Endothelial cell of umbilical vein (primary cell): ENCODE measurements around the gene ROBO2. TPM values are rescaled to one million over a fixed set of nuclear protein-coding genes. Genes with fewer than 3 reads are reported as not detected.

Source experiments
- BruUV-seq: library from RNA; stranded (reverse); fragments of 400-500 nt; replicated peaks from 2 replicates; lab custom pipeline; 2021; lab: Mats Ljungman, UMichigan
- CTCF ChIA-PET: fragments of 300-600, 350-600 bp; sonication (Branson Sonifier 250); formaldehyde crosslinking; loops from one replicate; lab custom pipeline; 2021; ENCODE audit warnings: antibody characterized with exemption, inconsistent platforms; lab: Charles Lee
- POLR2A ChIA-PET: fragments of 300-600, 350-600 bp; sonication (Branson Sonifier 250); formaldehyde crosslinking; loops from one replicate; lab custom pipeline; 2021; ENCODE audit warnings: antibody characterized with exemption, inconsistent platforms; lab: Charles Lee
- DNase-seq: peaks from one replicate; pipeline ENCODE4 v3.0.0-alpha.2; 2011; ENCODE audit warnings: low read depth, low spot score
- FAIRE-seq: peaks from 2 replicates; lab custom pipeline; 2011; peaks lifted over from hg19 to GRCh38; lab: Jason Lieb, UNC
- H2AFZ ChIP-seq: 2 replicates; pipeline ENCODE4 v1.6.0; 2012; ENCODE audit warnings: low read depth, low read length, control low read depth, inconsistent platforms
- H3K27ac ChIP-seq: 2 replicates; pipeline ENCODE4 v1.5.1; 2011; ENCODE audit warnings: low read depth, mild to moderate bottlenecking, control low read depth, low read length, moderate library complexity; ENCODE audit not compliant: insufficient read depth
- H3K27me3 ChIP-seq, 2 experiments: 2 replicates each; pipeline versions ENCODE4 v1.6.0 to v1.6.1; 2011; ENCODE audit warnings: low read length in 2 of 2, mixed read lengths in 1 of 2; ENCODE audit not compliant: control insufficient read depth in 2 of 2, insufficient read depth in 2 of 2
- H3K36me3 ChIP-seq, 2 experiments: 2 replicates in 1 of 2; 3 replicates in 1 of 2; pipeline ENCODE4 v1.5.1; 2011; ENCODE audit warnings: low read length in 2 of 2, mild to moderate bottlenecking in 1 of 2, moderate library complexity in 1 of 2; ENCODE audit not compliant: control insufficient read depth in 2 of 2, insufficient read depth in 2 of 2; ENCODE audit errors: extremely low read depth in 1 of 2
- H3K4me1 ChIP-seq: 3 replicates; pipeline ENCODE4 v1.5.1; 2011; ENCODE audit warnings: mild to moderate bottlenecking, low read length; ENCODE audit not compliant: control insufficient read depth, insufficient read depth; ENCODE audit errors: extremely low read depth
- H3K4me2 ChIP-seq: 2 replicates; pipeline ENCODE4 v1.6.1; 2011; ENCODE audit warnings: low read length, control low read depth, mixed read lengths; ENCODE audit not compliant: insufficient read depth
- H3K4me3 ChIP-seq, 3 experiments: fragments of 200-600 bp in 1 of 3; sonication (generic), shearing (Covaris generic) in 1 of 3; replicated peaks in 1 of 3; 2 replicates each; pipeline ENCODE4 v1.5.1; 2011 to 2016; ENCODE audit warnings: control low read depth in 3 of 3, low read length in 3 of 3, mild to moderate bottlenecking in 2 of 3, inconsistent platforms in 1 of 3, low read depth in 1 of 3, moderate library complexity in 1 of 3; ENCODE audit not compliant: insufficient read depth in 1 of 3
- H3K79me2 ChIP-seq: 2 replicates; pipeline ENCODE4 v1.6.0; 2012; ENCODE audit warnings: low read length, inconsistent platforms; ENCODE audit not compliant: control insufficient read depth, insufficient read depth
- H3K9ac ChIP-seq: replicated peaks from 2 replicates; pipeline ENCODE3; 2011; ENCODE audit warnings: low read length, control low read depth; ENCODE audit not compliant: insufficient read depth; ENCODE audit errors: extremely low read depth
- H3K9me1 ChIP-seq: replicated peaks from 3 replicates; pipeline ENCODE4 v1.6.0; 2011; ENCODE audit warnings: mild to moderate bottlenecking, low read length; ENCODE audit not compliant: control insufficient read depth, insufficient read depth; ENCODE audit errors: extremely low read depth
- H3K9me3 ChIP-seq: replicated peaks from 2 replicates; pipeline ENCODE4 v1.5.1; 2012; ENCODE audit warnings: low read length, inconsistent platforms; ENCODE audit not compliant: control insufficient read depth, insufficient read depth
- H4K20me1 ChIP-seq: replicated peaks from 2 replicates; pipeline ENCODE3; 2011; ENCODE audit warnings: mild to moderate bottlenecking, low read length; ENCODE audit not compliant: control insufficient read depth, insufficient read depth; ENCODE audit errors: extremely low read depth
- EZH2 ChIP-seq: IDR thresholded peaks from 2 replicates; pipeline ENCODE4 v1.6.1; 2012; ENCODE audit warnings: borderline replicate concordance, low read depth, mild to moderate bottlenecking, moderate library complexity, low read length, inconsistent platforms; ENCODE audit not compliant: severe bottlenecking
- FOS ChIP-seq: IDR thresholded peaks from 2 replicates; pipeline ENCODE4 v1.6.1; 2011; ENCODE audit warnings: mild to moderate bottlenecking, low read length, moderate library complexity, borderline replicate concordance; ENCODE audit not compliant: insufficient read depth
- GATA2 ChIP-seq: IDR thresholded peaks from 2 replicates; pipeline ENCODE4 v1.7.0; 2011; ENCODE audit warnings: low read depth, mild to moderate bottlenecking, moderate library complexity, mixed read lengths, low read length; ENCODE audit not compliant: insufficient read length, insufficient read depth
- JUN ChIP-seq: IDR thresholded peaks from 2 replicates; pipeline ENCODE4 v1.6.1; 2011; ENCODE audit warnings: borderline replicate concordance, low read depth; ENCODE audit not compliant: insufficient read length, insufficient read depth
- MYC ChIP-seq: IDR thresholded peaks from one replicate; pipeline ENCODE4 v1.6.1; 2011; ENCODE audit warnings: mild to moderate bottlenecking, low read depth, low read length
- POLR2A ChIP-seq: IDR thresholded peaks from 2 replicates; pipeline ENCODE4 v1.6.1; 2012; ENCODE audit warnings: low read depth, mild to moderate bottlenecking, control low read depth, low read length
- POLR2AphosphoS5 ChIP-seq: IDR thresholded peaks from 2 replicates; pipeline ENCODE4 v1.6.1; 2012; ENCODE audit warnings: low read depth, mild to moderate bottlenecking, control low read depth, low read length, moderate library complexity; ENCODE audit not compliant: insufficient read depth
- dilution Hi-C: fragments of 300-500 bp; cut with MboI; formaldehyde crosslinking; loops from one replicate; pipeline ENCODE4 v1.15.0; 2019; ENCODE audit warnings: low sequenced_read_pairs; ENCODE audit not compliant: extremely low pct_ligation_motif_present
- intact Hi-C: fragments of 100-400 bp; cut with micrococcal nuclease; formaldehyde crosslinking; loops from one replicate; pipeline ENCODE4 v1.10.0; 2022
- polyA plus RNA-seq, 4 experiments: library from polyadenylated mRNA; depleted of rRNA in 3 of 4; stranded (reverse) in 3 of 4; unstranded in 1 of 4; fragments of >200 nt; gene quantifications; 2 replicates each; pipeline versions ENCODE4 v1.2.1 to v1.2.3, GENCODE V29; 2011 to 2012; ENCODE audit warnings: missing spikeins in 1 of 4
- total RNA-seq: library from RNA; stranded (reverse); gene quantifications from 2 replicates; pipeline ENCODE4 v1.2.3, GENCODE V29; 2021
- TF ChIP-seq, protein P1 (sequence below), 2 donors: IDR thresholded peaks; 1 replicate in 1 of 2; 2 replicates in 1 of 2; pipeline ENCODE4 v1.5.1; 2011; ENCODE audit warnings: low read length in 2 of 2, mild to moderate bottlenecking in 2 of 2, moderate library complexity in 2 of 2, control low read depth in 1 of 2, inconsistent platforms in 1 of 2, low read depth in 1 of 2; ENCODE audit not compliant: insufficient read depth in 1 of 2; ENCODE audit errors: extremely low read depth in 1 of 2
- TF ChIP-seq, protein P2 (sequence below): IDR thresholded peaks from 2 replicates; pipeline ENCODE4 v1.6.1; 2011; ENCODE audit not compliant: insufficient read depth, insufficient read length

ROBO2 gene
- total and polyA plus RNA-seq, 2 donors (not counting 3 experiments of a cell fraction or from before 2014, with no cell fraction given), result not detected

DNA sequence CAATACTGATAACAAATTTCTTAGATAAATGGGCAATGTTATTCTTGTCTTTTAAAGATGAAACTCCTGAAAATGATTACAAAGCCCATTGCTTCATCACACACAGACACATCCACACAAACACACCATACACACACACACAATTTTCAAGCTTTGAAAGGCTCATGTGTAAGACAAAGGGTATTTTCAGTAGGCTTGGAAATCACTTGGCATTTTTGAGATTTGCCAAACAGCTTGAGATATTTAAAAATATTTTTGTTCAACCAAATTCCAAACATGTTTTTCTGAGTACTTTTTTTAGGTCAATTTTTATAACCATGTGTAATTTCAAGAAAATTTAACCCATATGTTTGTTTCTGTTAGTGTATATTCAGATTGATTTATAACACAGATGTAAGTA, 283.7 kb downstream of the ROBO2 start:
- Histone ChIP-seq H3K9me1 (no peaks in the 10 kb centered on the region), H3K4me1 (no peaks in the 10 kb centered on the region), H3K4me2 (no peak overlapping the region), H4K20me1 (no peaks in the 10 kb centered on the region), H3K4me3 (no peak overlapping the region), H3K27ac (no peak overlapping the region), H3K9ac (no peak overlapping the region), H3K9me3 (no peaks in the 10 kb centered on the region), H3K27me3 (no peaks in the 10 kb centered on the region), H3K79me2 (no peaks in the 10 kb centered on the region), H2AFZ (no peak overlapping the region), H3K36me3 (no peaks in the 10 kb centered on the region)
- DNase-seq, result no peak
- no peak for TF ChIP-seq FOS
- TF ChIP-seq, protein P1, sequence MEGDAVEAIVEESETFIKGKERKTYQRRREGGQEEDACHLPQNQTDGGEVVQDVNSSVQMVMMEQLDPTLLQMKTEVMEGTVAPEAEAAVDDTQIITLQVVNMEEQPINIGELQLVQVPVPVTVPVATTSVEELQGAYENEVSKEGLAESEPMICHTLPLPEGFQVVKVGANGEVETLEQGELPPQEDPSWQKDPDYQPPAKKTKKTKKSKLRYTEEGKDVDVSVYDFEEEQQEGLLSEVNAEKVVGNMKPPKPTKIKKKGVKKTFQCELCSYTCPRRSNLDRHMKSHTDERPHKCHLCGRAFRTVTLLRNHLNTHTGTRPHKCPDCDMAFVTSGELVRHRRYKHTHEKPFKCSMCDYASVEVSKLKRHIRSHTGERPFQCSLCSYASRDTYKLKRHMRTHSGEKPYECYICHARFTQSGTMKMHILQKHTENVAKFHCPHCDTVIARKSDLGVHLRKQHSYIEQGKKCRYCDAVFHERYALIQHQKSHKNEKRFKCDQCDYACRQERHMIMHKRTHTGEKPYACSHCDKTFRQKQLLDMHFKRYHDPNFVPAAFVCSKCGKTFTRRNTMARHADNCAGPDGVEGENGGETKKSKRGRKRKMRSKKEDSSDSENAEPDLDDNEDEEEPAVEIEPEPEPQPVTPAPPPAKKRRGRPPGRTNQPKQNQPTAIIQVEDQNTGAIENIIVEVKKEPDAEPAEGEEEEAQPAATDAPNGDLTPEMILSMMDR (IDR thresholded peaks at IDR 0.05; ENCODE audit: extremely low read depth in 1 of 2, insufficient read depth in 1 of 2, low read depth in 1 of 2, low read length in 2 of 2), result no peak
- TF ChIP-seq POLR2A, result no peak
- TF ChIP-seq JUN, result no peak
- TF ChIP-seq, protein P2, sequence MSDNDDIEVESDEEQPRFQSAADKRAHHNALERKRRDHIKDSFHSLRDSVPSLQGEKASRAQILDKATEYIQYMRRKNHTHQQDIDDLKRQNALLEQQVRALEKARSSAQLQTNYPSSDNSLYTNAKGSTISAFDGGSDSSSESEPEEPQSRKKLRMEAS, result no peak
- no peak for TF ChIP-seq MYC
- no peak for TF ChIP-seq GATA2
- TF ChIP-seq POLR2AphosphoS5, result no peak
- TF ChIP-seq EZH2, result no peak
- dilution Hi-C loops (no loop called here), intact Hi-C loops (no loop called here)
- FAIRE-seq, result no peak
- POLR2A ChIA-PET, result no interaction called here
- BruUV-seq, result no TSS peak
- CTCF ChIA-PET, result no interaction called here
